Activated T-cell treated with anti-CD3 and anti-CD28 coated beads, Interleukin-2, amount 50 U/mL, for 24 hours (primary cell): ENCODE results near the gene LDB3.

ENCODE experiments used
- DNase-seq: peaks from one replicate; pipeline ENCODE4 v3.0.0-alpha.2; 2020
- H3K27ac Mint-ChIP-seq: 2 replicates; pipeline ENCODE4 v1.8.0; 2020; ENCODE audit warnings: mild to moderate bottlenecking, mixed read lengths
- H3K27me3 Mint-ChIP-seq: 2 replicates; pipeline ENCODE4 v1.8.0; 2020; ENCODE audit warnings: mixed read lengths
- H3K36me3 Mint-ChIP-seq: 2 replicates; pipeline ENCODE4 v1.8.0; 2020; ENCODE audit warnings: low read depth, mixed read lengths
- H3K4me1 Mint-ChIP-seq: 2 replicates; pipeline ENCODE4 v1.8.0; 2020; ENCODE audit warnings: low read depth, mixed read lengths
- H3K4me3 Mint-ChIP-seq: 2 replicates; pipeline ENCODE4 v1.8.0; 2020; ENCODE audit warnings: mild to moderate bottlenecking, moderate library complexity, mixed read lengths
- H3K9me3 Mint-ChIP-seq: 2 replicates; pipeline ENCODE4 v1.8.0; 2020; ENCODE audit warnings: mixed read lengths

The LDB3 gene

DNA sequence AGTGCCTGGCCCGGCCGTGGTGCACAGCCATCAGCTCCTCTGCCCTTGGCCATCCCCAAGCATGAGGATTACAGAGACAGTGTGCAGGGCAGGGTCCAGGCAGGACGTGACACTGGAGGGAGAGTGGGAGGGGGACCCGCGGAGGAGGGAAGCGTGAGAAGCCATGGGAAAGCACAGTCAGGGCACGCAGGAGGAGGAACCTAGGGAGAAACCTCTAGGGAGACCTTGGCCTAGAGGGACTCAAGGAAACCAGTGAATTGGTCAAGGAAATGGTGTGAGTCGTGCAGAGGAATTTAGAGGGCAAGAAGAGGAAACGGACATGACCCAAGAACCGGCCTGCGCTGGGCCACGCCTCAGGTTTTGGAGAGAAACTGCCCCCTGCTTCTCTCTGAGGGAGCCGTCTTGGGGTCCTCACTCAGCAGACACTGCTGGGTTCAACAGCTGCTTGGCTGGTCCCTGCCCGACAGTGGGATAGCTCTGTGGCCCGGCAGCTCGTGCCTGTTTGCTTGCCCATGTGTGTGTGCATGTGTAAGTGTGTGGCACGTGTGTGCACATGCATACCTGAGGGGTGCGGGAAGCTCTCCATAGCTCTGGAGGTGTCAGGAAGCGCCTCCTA lies 10.8 kb upstream of the LDB3 start:
- H3K4me3 Mint-ChIP-seq, result no peak overlapping the region
- no peaks in the 10 kb centered on the region for H3K36me3 Mint-ChIP-seq
- no peaks in the 10 kb centered on the region for H3K9me3 Mint-ChIP-seq
- H3K27ac Mint-ChIP-seq, result no peak overlapping the region
- no peaks in the 10 kb centered on the region for H3K27me3 Mint-ChIP-seq
- DNase-seq, result no peak
- H3K4me1 Mint-ChIP-seq, result no peaks in the 10 kb centered on the region

DNA sequence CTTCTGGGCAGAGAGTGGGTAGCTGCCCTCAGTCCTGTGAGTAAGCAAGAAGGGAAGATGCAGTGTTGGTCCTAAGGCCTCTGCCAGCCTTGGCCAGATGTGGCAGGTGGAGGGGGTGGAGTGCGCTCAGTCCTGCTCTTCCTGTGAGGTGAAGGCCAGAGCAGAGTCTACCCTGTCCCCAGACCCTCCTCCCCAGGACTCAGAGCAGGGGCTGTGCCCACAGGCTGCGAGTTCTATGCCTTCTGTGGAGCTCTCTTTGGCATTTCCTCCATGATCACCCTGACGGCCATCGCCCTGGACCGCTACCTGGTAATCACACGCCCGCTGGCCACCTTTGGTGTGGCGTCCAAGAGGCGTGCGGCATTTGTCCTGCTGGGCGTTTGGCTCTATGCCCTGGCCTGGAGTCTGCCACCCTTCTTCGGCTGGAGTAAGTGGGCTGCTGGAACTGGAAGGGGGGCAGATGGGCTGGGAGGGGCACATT lies 10.0 kb upstream of the LDB3 start:
- H3K36me3 Mint-ChIP-seq, result no peaks in the 10 kb centered on the region
- H3K27ac Mint-ChIP-seq, result no peak overlapping the region
- H3K27me3 Mint-ChIP-seq, result no peaks in the 10 kb centered on the region
- H3K4me1 Mint-ChIP-seq, result no peaks in the 10 kb centered on the region
- no peaks in the 10 kb centered on the region for H3K9me3 Mint-ChIP-seq
- DNase-seq, result no peak
- H3K4me3 Mint-ChIP-seq, result no peak overlapping the region

DNA sequence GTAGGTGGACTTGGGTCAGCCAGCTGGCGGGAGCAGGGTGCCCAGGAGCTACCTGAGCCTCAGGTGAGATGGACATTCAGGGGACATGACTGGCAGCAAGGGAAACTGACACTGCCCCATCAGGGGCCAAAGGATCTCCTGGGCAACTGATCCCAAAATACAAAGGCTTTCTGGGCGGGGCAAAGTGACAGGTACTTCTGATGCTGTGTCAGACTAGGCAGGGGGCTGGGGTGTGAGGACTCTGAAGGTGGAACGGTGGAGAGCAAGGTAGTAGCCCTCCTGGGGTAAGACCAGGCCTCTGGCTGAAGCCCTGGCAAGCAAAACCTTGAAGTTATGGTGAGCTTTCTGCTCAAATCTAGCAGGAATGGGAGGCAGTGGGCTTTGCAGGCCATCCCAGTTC lies 9.6 kb upstream of the LDB3 start:
- no peak for DNase-seq
- H3K27ac Mint-ChIP-seq, result no peak overlapping the region
- H3K27me3 Mint-ChIP-seq, result no peaks in the 10 kb centered on the region
- no peak overlapping the region for H3K4me3 Mint-ChIP-seq
- no peaks in the 10 kb centered on the region for H3K9me3 Mint-ChIP-seq
- H3K36me3 Mint-ChIP-seq, result no peaks in the 10 kb centered on the region
- no peaks in the 10 kb centered on the region for H3K4me1 Mint-ChIP-seq

DNA sequence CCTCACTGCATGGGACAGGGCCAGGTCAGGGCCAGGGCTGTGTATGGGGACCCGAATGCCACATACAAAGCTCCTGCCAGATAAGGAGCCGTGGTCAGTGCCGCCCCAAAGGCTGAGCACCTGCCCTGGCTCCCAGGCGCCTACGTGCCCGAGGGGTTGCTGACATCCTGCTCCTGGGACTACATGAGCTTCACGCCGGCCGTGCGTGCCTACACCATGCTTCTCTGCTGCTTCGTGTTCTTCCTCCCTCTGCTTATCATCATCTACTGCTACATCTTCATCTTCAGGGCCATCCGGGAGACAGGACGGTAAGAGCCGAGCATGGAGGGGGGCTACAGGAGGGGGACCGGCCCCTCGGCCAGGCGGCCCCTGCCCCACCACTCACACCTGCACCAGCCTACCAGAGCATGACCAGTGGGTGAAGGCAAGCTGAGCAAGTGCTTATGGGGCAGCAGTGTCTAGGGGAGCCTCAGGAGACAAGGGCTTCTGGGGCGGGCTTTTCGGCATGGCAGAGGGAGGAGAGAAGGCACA lies 9.1 kb upstream of the LDB3 start:
- no peak for DNase-seq
- no peaks in the 10 kb centered on the region for H3K27me3 Mint-ChIP-seq
- no peak overlapping the region for H3K27ac Mint-ChIP-seq
- no peaks in the 10 kb centered on the region for H3K36me3 Mint-ChIP-seq
- H3K9me3 Mint-ChIP-seq, result no peaks in the 10 kb centered on the region
- no peaks in the 10 kb centered on the region for H3K4me1 Mint-ChIP-seq
- H3K4me3 Mint-ChIP-seq, result no peak overlapping the region

DNA sequence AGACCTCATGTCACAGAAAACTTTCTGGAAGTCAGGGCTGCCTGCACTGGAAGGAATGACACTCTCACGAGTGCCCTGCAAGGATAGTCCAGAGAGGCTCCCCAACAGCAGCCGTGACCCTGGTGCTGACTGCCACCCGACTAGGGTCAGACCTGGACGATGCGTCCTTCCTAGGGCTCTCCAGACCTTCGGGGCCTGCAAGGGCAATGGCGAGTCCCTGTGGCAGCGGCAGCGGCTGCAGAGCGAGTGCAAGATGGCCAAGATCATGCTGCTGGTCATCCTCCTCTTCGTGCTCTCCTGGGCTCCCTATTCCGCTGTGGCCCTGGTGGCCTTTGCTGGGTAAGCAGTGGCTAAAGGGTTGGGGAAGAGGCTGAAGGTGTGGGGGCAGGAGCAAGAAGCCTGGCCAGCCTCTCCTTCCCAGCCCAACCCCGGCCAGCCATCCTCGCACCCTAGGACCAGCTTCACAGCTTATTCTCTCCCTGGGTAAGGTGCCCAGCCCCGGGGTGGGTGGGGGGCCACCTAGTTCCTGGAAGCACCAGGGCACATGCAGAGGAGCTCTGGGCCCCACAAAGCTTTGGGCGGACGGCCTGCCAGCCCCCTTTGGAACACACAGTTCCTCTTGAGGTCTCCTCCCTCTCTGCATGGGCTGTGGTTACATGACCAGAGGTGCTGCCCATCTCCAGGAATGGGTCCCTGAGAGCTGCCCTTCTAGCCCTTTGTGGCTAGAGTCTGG lies 8.4 kb upstream of the LDB3 start:
- no peaks in the 10 kb centered on the region for H3K27me3 Mint-ChIP-seq
- H3K4me1 Mint-ChIP-seq, result no peaks in the 10 kb centered on the region
- no peak for DNase-seq
- H3K4me3 Mint-ChIP-seq, result no peak overlapping the region
- no peaks in the 10 kb centered on the region for H3K9me3 Mint-ChIP-seq
- no peak overlapping the region for H3K27ac Mint-ChIP-seq
- no peaks in the 10 kb centered on the region for H3K36me3 Mint-ChIP-seq

DNA sequence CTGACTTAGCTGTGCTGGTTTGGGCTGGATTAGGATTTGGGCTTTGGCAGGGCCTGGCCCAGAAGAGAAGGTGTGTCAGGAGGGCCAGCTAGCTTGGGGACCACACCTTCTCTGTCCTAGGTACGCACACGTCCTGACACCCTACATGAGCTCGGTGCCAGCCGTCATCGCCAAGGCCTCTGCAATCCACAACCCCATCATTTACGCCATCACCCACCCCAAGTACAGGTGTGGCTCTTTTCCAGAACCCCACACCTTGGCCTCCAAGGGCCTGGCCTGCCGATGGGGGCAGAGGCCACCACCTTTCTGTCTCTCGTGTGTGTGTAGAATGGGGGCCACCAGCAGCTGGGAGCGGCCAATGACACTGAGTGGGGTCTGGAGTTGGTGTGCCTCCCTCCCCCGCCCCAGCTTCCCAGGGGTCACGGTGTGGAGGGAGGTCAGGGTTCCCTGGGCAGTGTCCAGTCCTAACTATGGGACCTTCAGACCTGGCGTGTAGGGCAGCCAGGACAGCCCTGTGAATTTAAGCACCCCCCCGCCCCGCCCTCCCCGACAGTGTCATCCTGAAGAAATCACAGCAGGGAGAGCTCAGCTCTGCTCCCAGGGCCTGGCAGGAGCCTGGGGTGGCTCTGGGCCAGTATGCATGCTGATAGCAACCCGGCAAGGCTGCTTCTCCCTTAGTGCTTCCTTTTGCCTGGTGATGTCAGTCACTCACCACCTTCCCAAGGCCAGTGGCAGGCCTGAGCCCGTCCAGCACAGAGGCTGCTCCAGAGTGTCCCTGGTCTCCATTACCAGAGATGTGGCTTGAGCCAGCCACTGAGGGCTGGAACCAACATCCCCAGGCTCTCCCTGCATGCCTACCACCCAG lies 6.9 kb upstream of the LDB3 start:
- no peaks in the 10 kb centered on the region for H3K36me3 Mint-ChIP-seq

DNA sequence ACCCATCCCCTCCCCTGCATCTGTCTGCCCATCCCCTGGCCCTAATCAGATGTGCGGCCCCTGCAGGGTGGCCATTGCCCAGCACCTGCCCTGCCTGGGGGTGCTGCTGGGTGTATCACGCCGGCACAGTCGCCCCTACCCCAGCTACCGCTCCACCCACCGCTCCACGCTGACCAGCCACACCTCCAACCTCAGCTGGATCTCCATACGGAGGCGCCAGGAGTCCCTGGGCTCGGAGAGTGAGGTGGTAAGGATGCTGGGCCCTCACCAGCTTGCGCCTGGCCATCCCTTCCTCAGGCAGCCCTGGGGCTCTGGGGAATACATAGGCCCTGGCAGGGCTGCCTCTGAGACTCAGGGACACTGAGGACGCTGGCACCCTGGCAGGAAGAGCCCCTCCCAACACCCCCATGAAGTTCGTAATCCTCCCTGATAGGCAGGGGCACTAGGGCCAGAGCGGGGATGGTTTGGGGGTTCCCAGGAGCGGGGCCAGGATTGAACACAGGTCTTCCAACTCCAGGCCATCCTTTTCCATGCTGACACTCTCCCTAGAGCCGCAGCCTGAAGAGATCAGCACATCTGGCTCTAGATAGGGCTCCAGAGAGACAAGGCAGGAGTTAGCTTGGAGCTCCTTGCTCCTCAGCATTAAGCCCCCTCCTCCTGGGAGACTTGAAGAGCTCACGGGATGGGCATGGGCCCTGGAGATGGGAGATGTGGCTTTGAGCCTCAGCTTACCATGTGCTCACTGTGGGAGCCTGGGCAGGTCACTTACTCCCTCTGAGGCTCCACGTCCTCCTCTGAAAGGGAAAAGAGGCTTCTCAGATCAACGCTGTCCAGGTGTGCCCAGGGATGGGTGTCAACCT lies 5.9 kb upstream of the LDB3 start:
- Mint-ChIP-seq H3K9me3 (no peaks in the 10 kb centered on the region), H3K27me3 (no peaks in the 10 kb centered on the region), H3K27ac (no peak overlapping the region), H3K36me3 (no peaks in the 10 kb centered on the region), H3K4me1 (no peaks in the 10 kb centered on the region), H3K4me3 (no peak overlapping the region)
- no peak for DNase-seq

More for the DNA sequence above, 6.9 kb upstream of the LDB3 start:
- no peak overlapping the region for H3K27ac Mint-ChIP-seq
- H3K27me3 Mint-ChIP-seq, result no peaks in the 10 kb centered on the region
- no peak for DNase-seq
- H3K4me1 Mint-ChIP-seq, result no peaks in the 10 kb centered on the region
- H3K9me3 Mint-ChIP-seq, result no peaks in the 10 kb centered on the region
- no peak overlapping the region for H3K4me3 Mint-ChIP-seq

DNA sequence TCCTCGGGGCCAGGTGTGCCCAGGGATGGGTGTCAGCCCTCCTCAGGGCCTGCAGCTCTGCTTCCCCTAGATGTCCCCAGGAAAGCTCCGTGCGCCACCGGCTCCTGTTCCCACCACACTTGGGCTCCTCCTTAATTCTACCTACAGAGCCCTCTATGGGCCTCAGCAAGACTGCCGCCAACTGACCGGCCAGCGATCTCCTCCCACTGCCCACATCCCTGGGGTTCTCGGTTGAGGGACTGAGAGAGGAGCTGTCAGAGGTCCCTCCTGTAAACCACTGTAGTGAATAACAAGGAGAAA lies 5.3 kb upstream of the LDB3 start:
- Mint-ChIP-seq H3K4me3 (no peak overlapping the region), H3K9me3 (no peaks in the 10 kb centered on the region)
- no peak for DNase-seq

DNA sequence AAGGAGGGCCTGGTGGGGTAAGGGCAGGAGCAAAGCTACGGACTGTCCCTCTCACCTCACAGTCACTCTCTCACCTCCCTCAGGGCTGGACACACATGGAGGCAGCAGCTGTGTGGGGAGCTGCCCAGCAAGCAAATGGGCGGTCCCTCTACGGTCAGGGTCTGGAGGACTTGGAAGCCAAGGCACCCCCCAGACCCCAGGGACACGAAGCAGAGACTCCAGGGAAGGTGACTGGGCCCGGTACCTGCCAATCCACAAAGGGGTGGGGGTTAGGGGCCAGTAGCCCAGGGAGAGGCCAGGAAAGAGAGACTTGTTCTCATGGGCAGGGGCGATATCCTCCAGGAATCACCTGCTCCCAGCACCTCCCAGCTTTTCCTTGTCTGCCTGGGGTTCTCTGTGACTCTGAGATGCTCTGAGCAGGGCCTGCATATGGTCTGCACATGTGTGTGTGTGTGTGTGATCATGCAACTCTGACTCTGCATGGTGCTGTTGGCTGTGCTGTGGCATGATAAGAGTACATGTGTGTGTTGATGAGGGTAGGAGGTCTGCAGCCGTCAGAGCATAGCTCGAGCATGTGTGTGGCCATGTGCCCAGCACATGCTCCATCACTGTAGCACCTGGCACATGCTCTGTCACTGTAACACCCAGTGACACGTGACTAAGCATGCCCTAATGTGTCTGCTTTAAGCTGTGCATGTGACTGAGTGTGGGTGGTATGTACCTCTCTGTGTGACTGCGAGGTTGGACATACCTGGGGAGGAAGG lies 4.6 kb upstream of the LDB3 start:
- no peaks in the 10 kb centered on the region for H3K4me1 Mint-ChIP-seq
- no peaks in the 10 kb centered on the region for H3K36me3 Mint-ChIP-seq
- no peak overlapping the region for H3K27ac Mint-ChIP-seq
- no peak for DNase-seq
- H3K9me3 Mint-ChIP-seq, result no peaks in the 10 kb centered on the region
- H3K4me3 Mint-ChIP-seq, result no peak overlapping the region
- no peaks in the 10 kb centered on the region for H3K27me3 Mint-ChIP-seq

More for the DNA sequence above, 5.3 kb upstream of the LDB3 start:
- no peak overlapping the region for H3K27ac Mint-ChIP-seq
- no peaks in the 10 kb centered on the region for H3K4me1 Mint-ChIP-seq
- no peaks in the 10 kb centered on the region for H3K36me3 Mint-ChIP-seq
- no peaks in the 10 kb centered on the region for H3K27me3 Mint-ChIP-seq

DNA sequence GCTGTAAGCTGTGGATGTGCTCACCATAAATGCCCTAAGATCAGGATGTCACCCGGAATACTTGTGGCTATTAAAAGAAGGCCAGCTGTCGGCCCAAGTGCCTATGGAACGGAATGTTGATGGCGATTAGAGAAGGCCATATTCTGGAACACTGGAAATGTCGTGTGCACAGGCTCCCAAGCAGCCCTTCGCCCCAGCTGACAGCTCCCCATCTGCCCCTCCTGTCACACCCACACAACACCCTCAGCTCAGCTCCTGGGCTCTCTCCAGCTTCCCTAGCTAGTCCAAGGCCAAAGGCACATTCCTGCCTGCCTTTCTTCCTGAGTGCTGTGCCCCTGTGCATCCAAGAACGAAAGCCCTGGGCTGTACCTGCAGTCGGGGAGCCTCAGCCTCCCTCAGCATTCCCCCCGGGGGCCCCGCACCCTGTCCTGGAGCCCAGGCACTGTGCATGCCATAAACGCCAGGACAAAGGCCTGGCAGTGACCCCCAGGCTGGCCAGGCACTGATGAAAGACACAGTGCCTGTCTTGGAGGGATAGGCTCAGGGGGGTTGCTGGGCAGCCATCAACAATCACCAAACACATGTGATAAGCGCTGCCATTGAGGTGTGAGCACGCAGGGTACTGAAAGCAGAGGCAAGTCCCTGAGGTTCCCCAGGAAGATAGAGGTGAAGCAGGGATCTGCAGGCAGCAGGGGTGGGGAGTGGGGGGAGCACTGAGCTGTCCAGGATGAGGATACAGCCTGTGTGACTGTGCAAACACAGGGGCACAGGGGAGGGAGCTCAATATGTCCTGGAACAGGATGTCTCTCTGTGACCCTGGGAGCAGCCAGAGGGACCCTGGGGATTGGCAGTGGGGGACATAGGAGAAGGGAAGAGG lies 3.7 kb upstream of the LDB3 start:
- H3K4me1 Mint-ChIP-seq, result no peaks in the 10 kb centered on the region
- no peak for DNase-seq
- H3K36me3 Mint-ChIP-seq, result no peaks in the 10 kb centered on the region
- H3K27me3 Mint-ChIP-seq, result no peaks in the 10 kb centered on the region
- no peak overlapping the region for H3K27ac Mint-ChIP-seq
- H3K4me3 Mint-ChIP-seq, result no peak overlapping the region
- no peaks in the 10 kb centered on the region for H3K9me3 Mint-ChIP-seq

DNA sequence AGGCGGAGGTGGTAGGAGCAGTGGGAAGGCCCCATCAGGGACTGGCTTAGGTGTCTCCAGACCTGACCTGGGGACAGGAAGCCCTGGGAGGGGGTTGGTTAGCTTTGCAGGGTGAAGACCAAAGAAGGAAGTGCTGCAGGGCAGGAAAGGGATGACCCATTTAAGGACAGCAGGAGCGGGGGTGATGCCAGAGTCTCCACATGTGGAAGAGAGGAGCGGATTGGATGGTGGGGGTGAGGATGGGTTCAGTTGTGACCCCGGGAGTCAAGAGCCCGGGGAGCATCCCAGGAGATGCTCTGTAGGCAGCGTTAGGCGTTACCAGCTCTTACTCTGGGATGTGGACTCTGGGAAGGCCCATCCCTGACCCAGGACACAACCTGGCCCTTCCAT lies 3.1 kb upstream of the LDB3 start:
- Mint-ChIP-seq H3K9me3 (no peaks in the 10 kb centered on the region), H3K4me3 (no peak overlapping the region)
- DNase-seq, result no peak

DNA sequence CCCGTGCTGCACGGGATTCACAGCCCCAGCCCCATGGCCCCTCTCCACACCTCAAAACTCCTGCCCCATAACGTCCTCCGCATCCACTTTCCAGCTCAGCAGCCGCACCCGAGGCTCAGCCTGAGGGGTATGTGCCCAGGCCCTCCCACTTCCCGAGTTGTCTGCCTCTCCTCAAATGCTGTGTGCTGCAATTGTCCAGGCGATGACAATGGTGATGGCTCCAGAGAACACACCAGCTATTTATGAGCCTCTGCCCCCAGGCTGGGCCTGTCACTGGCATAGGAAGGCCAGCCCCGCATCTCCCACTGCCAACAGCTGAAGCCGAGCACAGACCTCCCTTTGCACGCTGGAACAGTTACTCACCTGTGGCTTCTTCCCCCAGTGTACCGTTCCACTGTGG lies 2.4 kb upstream of the LDB3 start:
- Mint-ChIP-seq H3K9me3 (no peaks in the 10 kb centered on the region), H3K36me3 (no peaks in the 10 kb centered on the region), H3K27me3 (no peaks in the 10 kb centered on the region), H3K27ac (no peak overlapping the region), H3K4me3 (no peak overlapping the region), H3K4me1 (no peaks in the 10 kb centered on the region)
- no peak for DNase-seq

More for the DNA sequence above, 3.1 kb upstream of the LDB3 start:
- Mint-ChIP-seq H3K27me3 (no peaks in the 10 kb centered on the region), H3K4me1 (no peaks in the 10 kb centered on the region), H3K27ac (no peak overlapping the region), H3K36me3 (no peaks in the 10 kb centered on the region)

DNA sequence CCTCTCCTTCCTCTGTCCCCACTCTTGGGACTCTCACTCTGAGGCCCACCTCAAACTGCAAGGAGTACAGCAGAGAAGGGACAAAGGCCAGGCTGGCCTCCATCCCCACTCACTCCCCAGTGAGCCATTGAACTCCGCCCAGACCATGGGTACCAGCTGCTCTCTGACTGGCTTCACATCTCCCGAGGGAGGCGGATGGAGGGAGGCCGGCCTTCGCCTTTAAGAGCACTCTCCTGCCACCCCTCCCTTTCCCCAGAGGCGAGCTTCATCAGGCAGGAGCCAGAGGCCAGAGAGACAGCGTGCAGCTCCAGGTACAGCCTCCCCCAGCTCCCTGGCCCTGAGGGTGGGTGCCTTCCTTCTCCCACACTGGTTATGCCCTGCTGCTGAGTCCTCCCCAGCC lies 1.8 kb upstream of the LDB3 start:
- Mint-ChIP-seq H3K27ac (no peak overlapping the region), H3K36me3 (no peaks in the 10 kb centered on the region), H3K4me3 (no peak overlapping the region), H3K9me3 (no peaks in the 10 kb centered on the region), H3K27me3 (no peaks in the 10 kb centered on the region), H3K4me1 (no peaks in the 10 kb centered on the region)
- DNase-seq, result no peak
